HG03139 (cell line): Measurements from ENCODE around the gene ACADVL.
A peak's percentile ranks its signal among the peaks of the same experiment; 100 is the strongest.

Experiments
- ATAC-seq: cut with Tn5 transposase; IDR thresholded peaks from one replicate; pipeline ENCODE4 v1.9.1; 2021; ENCODE audit not compliant: unreplicated experiment

ACADVL gene

DNA sequence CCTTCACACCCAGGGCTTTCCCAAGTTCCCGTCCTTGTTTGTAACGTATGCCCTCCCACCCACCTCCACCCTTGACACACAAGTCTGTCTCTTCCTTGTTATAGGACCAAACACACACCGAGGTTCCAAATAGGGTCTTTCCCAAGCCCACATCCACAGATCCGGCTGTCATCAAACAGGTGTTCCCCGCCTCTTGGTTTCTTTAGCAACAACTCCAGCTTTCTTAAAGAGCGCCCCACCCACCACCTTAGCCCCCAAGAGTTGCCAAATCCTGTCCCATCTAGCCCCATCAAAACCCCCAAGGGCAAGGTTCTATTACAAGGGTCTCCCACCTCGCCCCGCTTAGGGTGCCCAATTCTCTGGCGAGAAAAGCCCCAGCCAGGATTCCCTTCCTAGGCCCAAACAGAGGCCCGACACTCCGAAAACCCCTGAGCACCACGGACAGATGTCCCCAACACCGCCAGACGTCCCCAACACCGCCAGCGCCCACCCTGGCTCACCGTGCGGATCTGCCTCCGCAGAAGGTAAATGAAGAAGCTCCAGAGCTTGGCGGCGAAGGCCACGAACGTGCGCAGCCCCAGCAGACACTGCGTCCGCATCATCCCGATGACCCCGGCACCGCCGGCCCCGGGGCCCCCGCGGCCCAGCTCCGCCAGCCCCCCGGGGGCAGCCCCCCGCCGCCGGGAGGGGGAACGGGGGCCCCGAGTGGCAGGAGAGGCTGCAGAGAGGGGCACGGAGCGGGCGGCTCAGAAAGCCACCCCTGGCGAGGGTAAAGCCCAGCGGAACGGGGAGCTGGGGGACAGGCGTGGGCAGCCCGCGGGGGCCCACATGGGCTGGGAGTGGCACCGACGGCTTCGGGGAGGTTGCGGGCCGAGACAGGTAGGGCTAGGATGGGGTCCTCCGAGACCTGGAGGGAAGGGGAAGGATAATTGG lies 31.2 kb downstream of the ACADVL start:
- ATAC-seq, result no peak

DNA sequence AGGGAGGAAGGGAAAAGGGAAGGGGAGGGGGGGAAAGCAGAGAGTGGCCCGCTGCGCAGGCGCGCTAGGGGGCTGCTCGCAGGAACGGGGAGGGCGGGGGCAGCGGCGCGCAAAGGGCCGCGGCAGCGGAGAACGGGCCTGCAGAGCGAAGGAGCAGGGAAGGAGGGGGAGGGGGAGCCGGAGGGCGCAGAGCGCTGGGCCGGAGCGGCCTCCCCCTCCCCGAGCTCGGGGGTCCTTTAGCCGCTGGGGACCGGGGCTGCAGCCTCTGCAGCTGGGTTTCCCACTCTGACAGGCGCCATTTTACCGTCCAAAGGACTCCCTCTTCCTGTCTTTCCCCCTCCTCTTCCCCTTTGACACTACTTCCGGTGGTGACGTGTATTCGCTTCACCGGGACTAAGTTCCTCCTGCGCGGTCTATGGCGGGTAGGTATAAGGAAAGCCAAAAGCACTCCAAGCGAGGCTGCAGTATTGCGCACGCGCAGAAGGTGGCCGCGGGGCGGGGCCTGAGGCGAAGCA lies 32.0 kb downstream of the ACADVL start, which contains the start of gene CTDNEP1:
Gene CTDNEP1 (minus strand): TSS at position 74 of the 515 bp plus-strand sequence. CDS start 438 bp downstream, outside the sequence.
- peak; percentile 76 for ATAC-seq

DNA sequence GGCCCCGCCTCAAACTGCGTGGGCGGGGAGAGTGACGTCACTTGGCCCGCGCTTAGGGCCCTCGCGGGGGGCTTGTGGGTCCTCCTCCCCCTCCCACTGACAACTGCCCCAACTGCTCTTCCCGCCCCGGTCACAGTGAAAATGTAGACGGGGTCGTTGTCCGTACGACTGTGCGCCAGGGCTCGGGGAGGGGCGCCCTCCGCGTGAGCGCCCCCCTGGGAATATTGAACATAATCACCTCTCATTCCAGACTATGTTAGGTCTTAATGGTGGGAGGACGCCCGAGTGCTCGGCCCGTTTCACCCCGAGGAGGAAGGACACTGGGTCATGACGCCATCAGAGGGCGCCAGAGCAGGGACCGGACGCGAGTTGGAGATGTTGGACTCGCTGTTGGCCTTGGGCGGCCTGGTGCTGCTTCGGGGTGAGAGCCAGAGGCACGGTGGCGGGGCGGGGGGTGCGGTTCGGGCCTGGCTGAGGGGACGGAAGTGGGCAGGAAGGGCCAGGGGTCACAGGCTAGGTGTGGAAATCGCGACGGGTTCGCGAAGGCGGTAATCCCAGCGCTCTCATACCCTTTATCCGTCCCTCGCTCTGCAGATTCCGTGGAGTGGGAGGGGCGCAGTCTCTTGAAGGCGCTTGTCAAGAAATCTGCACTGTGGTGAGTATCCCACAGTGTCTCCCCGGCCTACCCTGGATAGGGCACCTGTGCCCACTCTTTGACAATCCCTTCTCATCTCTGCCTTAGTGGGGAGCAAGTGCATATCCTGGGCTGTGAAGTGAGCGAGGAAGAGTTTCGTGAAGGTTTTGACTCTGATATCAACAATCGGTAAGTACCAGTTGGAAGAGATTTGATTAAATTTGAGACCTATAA lies 32.7 kb downstream of the ACADVL start, which contains the start of gene ELP5:
Gene ELP5 (plus strand): TSS at position 40 of the 868 bp plus-strand sequence. CDS start 336 bp downstream, at position 376.
- ATAC-seq, result peak; percentile 46

DNA sequence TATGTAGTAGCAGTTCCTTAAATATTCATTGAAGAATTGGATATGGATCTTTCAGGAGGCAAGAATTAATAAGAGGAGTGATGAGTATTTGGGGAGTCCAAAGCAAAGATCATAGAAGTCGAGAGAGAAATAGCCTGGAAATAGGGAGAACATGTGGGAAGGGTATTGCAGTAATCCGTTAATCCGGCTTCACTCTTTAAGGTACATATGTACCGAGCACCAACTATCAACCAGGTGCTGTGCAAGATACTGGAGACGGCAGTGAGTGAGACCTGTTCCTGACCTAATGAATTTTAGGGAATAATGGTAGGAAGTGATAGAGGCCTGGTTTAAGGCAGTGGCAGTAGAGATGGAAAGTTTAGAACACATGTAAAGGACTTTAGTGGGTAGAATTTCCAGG lies 33.3 kb downstream of the ACADVL start:
- ATAC-seq, result no peak

DNA sequence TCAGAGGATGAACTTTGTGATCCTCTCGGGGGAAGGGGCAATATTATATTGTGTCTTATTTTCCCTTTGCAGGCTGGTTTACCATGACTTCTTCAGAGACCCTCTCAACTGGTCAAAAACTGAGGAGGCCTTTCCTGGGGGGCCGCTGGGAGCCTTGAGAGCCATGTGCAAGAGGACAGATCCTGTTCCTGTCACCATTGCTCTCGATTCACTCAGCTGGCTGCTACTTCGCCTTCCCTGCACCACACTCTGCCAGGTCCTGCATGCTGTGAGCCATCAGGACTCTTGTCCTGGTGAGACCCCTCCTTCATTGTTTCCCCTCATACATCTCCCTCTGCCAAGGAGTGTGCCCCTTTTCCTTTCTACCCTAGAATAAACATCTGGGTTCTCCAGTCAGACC lies 34.8 kb downstream of the ACADVL start:
- no peak for ATAC-seq

DNA sequence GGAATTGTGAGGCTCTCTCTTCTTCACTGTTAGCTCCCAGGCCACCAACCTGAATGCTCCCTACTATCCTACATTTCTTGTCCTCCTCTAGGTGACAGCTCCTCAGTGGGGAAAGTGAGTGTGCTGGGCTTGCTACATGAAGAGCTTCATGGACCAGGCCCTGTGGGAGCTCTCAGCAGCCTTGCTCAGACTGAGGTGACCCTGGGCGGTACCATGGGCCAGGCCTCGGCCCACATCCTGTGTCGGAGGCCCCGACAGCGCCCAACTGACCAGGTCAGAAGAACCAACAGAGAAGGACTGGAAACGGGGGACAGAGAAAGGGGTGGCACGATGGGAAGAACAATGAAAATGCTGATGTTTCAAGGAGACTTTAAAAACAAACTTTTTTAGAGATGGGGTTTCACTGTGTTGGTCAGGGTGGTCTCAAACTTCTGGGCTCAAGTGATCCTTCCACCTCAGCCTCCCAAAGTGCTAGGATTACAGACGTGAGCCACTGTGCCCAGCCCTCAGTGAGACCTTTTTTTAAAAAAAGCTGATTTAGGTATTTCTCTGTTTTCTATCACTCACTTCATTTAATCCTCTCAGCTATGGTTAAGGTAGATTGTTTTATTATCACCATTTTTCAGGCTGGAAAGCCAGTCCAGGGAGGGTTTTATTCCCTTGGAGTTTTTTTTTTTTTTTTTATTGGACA lies 37.2 kb downstream of the ACADVL start:
- no peak for ATAC-seq

DNA sequence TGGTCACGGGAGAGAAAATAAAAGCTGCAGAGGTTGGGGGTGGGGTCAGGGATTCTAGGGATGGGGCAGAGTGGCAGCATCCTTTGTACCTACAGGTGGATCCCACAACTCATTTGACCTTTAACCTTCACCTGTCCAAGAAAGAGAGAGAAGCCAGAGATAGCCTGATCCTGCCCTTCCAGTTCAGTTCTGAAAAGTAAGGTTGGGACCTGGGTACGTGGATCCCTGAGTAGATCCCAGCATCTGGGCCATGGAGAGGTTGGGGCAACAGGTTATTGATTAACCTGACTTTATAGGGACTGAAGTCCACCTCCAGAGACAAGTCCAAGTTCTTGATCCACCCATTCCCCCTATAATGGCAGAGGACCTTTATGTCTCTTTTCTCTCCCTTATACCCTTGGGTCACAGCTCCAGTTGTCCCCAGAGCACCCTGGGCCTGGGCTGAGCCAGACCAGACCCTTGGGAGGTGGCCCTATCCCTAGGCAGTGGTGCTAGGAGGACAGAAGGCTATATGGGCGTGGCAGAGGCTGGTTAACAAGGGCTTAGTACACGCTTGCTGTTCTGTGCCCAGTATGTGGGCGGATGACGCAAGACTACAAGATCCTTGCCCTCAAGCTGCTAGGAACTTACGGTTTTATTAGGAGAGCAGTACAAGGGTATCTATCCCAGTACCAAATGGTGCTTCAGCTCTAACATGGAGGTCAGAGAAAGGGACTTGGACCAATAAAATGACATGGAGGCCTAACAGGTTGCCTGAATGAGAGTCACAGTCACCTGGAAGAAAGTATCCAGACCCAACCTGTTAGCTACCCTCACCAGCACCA lies 39.2 kb downstream of the ACADVL start:
- no peak for ATAC-seq

DNA sequence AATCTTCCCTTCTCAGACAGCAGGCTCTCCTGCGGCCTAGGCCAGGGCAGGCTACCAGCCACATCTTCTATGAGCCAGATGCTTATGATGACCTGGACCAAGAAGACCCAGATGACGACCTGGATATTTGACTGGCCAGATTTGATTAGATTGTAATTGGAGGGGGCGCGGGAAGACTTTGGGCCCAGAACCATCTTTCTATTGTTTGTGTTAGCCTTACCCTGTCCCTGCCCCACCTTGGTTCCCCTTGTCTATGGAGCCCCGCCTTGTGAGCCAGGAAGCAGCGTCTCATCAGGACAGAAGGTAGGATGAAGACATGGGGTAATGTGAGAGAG lies 39.8 kb downstream of the ACADVL start:
- no peak for ATAC-seq

DNA sequence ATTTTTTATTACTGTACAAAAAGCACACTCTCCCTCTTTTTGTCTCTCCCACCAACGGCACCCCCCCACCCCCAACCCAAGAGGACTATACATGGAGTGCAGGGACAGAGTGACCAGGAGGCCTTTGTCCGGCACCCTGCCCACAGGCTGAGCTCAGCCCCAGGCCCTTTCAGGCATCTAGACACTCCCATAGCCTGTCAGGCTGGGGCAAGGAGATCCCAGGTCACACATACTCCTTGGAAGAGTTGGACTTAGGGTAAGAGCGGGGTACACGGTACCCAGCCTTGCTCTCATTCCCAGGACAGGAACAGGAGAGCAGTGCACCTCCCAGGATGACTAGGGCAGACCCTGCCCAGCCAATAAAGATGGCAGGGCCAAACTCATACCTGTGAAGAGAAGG lies 40.4 kb downstream of the ACADVL start:
- no peak for ATAC-seq

DNA sequence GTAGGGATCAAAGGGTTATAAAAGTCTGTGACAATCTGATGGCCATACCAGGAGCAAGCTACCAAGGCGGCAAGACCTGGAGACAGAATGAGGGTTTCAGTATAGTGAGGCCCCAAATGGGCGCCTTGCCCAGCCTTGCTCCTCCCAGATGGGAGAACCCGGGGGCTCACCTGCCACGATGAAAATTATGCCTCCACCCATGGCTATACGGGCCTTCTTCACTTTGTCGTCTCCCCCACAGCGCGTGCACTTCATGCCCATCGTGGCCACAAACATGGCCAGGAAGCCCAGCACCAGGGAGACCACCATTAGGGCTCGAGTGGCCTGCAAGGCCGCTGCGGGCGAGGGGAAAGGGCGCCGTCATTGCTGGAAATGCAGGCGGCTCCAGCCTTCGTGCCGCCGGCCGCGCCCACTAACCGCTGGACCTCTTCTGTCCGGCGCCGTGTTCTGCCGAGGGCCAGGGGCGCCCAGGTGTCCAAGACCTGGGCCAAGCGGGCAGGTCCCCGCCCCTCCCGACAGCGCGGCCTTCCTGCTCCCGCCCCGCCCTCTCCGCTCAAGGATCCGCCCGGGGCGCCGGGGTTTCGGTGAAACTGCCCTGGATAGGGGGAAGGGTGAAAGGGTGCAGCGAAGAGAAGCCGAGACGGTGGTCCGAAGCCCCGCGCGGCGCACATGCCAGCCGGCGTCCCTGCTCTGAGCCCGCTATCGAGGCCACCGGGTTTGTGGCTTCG lies 41.1 kb downstream of the ACADVL start:
- no peak for ATAC-seq

DNA sequence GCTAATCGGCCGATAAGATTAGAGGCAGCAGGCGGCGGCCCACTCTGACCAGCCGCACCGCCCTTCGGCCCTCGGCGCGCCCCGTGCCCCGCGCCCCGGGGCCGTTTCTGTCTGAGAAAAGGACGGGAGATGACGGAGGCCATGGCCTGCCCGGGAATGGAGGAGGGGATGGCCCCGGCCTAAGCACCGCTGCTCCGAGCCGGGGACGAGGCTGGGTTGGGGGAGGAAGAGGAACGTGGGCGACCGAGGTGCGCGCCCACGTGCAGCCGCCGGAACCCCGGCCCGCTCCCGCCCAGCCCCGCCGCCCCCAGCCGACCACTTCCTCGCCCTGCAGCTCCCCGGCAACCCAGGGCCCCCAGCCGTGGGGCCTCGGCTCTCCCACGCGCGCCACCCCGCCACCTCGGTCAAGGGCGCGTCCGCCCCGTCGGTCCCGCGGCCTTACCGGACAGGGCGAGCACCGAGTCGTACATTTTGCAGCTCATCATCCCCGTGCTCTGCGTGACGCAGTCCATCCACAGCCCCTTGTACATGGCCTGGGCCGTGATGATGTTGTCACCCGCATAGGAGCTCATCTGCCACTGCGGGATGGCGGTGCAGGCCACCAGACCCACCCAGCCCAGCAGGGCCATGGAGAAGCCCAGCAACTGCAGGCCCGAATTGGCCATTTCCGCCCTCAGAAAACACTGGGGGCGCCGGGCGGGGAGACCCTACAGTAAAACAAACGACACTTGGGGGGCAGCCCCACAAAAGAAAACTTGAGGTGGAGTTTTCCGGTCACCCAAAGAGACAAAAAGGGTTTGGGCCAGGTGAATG lies 41.8 kb downstream of the ACADVL start:
- ATAC-seq, result no peak

DNA sequence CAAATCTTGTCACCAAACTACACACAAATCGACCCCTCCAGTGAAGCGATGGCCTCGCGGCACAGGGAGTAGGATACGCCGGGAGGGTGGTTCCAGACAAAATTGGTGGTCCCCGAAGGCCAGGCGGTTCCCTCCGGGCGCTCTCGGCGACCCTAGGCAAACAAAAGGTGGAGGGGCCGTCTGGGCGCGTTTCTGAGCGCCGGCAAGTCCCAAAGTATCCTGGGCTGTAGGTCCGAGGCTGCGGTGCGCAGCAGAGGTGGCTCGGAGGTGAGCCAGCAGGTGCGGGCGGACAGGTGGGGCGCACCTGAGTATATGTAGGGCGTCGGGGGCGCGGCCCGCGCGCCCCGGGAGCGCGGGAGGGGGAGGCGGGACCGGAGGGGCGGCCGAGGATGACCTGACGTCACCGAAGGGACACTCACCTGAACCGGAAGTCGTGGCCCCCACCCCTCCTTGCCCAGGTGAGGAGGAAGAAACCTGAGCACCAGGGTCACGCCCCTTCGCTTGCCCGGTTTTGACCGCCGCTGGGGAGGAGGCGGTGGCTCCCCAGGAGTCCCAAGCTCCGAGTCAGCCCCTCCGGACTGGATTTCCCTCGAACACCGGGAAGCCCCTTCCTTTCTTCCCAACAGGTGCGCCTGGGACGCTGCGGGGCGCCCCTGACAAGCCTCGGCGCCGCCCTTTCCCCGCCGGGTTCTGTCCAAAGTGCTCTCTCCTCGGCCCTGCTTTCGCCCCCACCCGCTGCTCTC lies 42.6 kb downstream of the ACADVL start, which contains the start of gene CLDN7:
Gene CLDN7 (minus strand): TSS at position 287 of the 743 bp plus-strand sequence. CDS start 435 bp downstream, outside the sequence.
- ATAC-seq, result no peak

DNA sequence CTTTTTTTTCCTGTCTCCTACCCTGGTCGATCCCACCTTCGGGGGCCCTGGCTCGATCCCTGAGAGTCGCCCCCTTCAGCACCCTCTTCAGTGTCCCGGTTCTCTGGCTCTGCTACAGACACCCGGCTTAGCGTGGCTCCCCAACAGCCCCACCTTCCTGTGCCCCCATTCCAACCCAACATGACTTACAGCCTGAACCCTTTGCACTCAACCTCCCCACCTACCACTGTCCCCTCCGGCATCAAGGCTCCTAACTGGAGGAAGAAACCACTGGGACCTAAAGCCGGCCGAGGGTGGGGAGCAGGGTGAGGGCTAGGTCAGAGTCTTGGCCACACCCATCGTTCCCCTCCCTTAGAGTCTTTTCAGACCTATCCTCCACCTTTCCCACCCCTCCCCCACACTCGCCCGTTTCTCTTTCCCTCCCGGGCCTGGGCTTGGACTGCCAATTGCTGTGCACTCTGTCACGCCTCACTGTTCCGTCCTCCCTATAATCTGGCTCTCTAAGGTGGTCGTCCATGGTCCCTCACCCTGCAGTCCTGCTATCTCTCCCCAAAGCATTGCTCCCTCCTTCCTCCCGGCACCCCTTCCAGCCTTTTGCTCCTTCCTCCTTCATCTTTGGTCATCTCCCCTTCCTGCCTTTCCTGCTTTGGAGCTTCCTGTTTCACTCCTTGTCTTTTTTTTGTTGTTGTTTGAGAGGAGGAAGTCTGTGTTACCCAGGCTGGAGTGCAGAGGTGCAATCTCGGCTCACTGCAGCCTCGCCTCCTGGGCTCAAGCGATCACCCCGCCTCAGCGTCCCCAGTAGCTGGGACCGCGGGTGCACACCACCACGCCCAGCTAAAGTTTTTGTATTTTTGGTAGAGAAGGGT lies 43.4 kb downstream of the ACADVL start:
- no peak for ATAC-seq

DNA sequence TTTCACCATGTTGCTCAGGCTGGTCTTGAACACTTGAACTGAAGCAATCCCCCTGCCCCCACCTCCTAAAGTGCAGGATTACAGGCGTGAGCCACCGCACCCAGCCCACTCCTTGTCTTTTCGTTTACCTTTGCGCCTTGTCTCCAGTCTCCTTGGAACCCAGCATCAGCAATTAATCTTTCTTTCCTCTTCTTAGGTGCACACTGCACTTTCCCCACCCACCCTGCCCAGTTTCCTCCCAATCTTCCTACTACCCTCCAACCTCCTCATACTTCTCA lies 44.0 kb downstream of the ACADVL start:
- no peak for ATAC-seq

DNA sequence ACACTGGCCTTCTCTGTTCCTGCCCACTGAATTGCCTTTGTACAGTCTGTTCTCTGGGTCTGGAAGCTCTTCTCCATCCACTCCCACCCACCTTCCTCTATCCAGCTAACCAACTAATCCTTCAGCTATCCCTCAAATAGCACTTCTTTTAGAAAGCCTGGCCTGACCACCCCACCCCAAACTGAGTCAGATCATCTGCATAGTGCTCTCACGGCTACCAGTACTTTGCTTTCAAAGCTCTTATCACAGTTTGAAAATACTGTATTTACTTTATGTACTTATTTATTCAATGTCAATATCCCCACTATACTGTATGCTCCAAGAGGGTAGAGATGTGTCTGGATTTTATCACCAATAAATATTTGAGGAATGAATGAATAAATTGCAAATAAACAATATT lies 47.0 kb downstream of the ACADVL start:
- ATAC-seq, result no peak
